Trophoblast cell (in vitro differentiated cells and primary cell): ENCODE measurements around the gene CCDC160.

Experiments used
- DNase-seq, 2 donors: peaks; one replicate each; pipeline ENCODE4 v3.0.0-alpha.2; 2016
- H2AFZ ChIP-seq: 2 replicates; pipeline ENCODE4 v1.6.1; 2013; ENCODE audit warnings: low read length, moderate library complexity, mild to moderate bottlenecking; ENCODE audit not compliant: insufficient read depth, poor library complexity
- H2AK5ac ChIP-seq: 2 replicates; pipeline ENCODE4 v1.6.1; 2013; ENCODE audit warnings: mild to moderate bottlenecking, low read length
- H2BK120ac ChIP-seq: 2 replicates; pipeline ENCODE4 v1.6.1; 2013; ENCODE audit warnings: low read length, mild to moderate bottlenecking, moderate library complexity; ENCODE audit not compliant: insufficient read depth, poor library complexity
- H2BK12ac ChIP-seq: 2 replicates; pipeline ENCODE4 v1.6.1; 2013; ENCODE audit warnings: mild to moderate bottlenecking, low read length, moderate library complexity
- H2BK5ac ChIP-seq: 2 replicates; pipeline ENCODE4 v1.6.1; 2013; ENCODE audit warnings: low read length, low read depth, moderate library complexity, mild to moderate bottlenecking; ENCODE audit not compliant: poor library complexity
- H3K14ac ChIP-seq: 2 replicates; pipeline ENCODE4 v1.6.1; 2013; ENCODE audit warnings: mild to moderate bottlenecking, low read length
- H3K18ac ChIP-seq: 2 replicates; pipeline ENCODE4 v1.6.1; 2013; ENCODE audit warnings: mild to moderate bottlenecking, low read length
- H3K23ac ChIP-seq: 2 replicates; pipeline ENCODE4 v1.6.1; 2013; ENCODE audit warnings: low read length
- H3K27ac ChIP-seq: 2 replicates; pipeline ENCODE4 v1.5.1; 2013; ENCODE audit warnings: low read depth, mild to moderate bottlenecking, inconsistent platforms, low read length, moderate library complexity
- H3K27me3 ChIP-seq: 2 replicates; pipeline ENCODE4 v1.6.1; 2013; ENCODE audit warnings: inconsistent platforms, mild to moderate bottlenecking, low read length, moderate library complexity; ENCODE audit not compliant: insufficient read depth
- H3K36me3 ChIP-seq, 2 experiments: 1 replicate in 1 of 2; 2 replicates in 1 of 2; pipeline ENCODE4 v1.6.1; 2013; ENCODE audit warnings: low read length in 2 of 2, mild to moderate bottlenecking in 2 of 2, moderate library complexity in 1 of 2; ENCODE audit not compliant: insufficient read depth in 2 of 2, control insufficient read depth in 1 of 2
- H3K4ac ChIP-seq: 2 replicates; pipeline ENCODE4 v1.6.1; 2013; ENCODE audit warnings: low read depth, mild to moderate bottlenecking, low read length, moderate library complexity
- H3K4me1 ChIP-seq, 2 experiments: 1 replicate in 1 of 2; 2 replicates in 1 of 2; pipeline ENCODE4 v1.6.1; 2013; ENCODE audit warnings: low read length in 2 of 2, mild to moderate bottlenecking in 2 of 2, moderate library complexity in 1 of 2; ENCODE audit not compliant: insufficient read depth in 2 of 2, control insufficient read depth in 1 of 2
- H3K4me2 ChIP-seq: 2 replicates; pipeline ENCODE4 v1.6.1; 2013; ENCODE audit warnings: inconsistent platforms, mild to moderate bottlenecking, low read length, moderate library complexity
- H3K4me3 ChIP-seq: 2 replicates; pipeline ENCODE4 v1.5.1; 2013; ENCODE audit warnings: mild to moderate bottlenecking, low read depth, low read length, inconsistent platforms
- H3K79me1 ChIP-seq: one replicate; pipeline ENCODE4 v1.6.1; 2013; ENCODE audit warnings: low read length
- H3K79me2 ChIP-seq: 2 replicates; pipeline ENCODE4 v1.6.1; 2013; ENCODE audit warnings: low read length, mild to moderate bottlenecking; ENCODE audit not compliant: control insufficient read depth, insufficient read depth, poor library complexity
- H3K9ac ChIP-seq: 2 replicates; pipeline ENCODE4 v1.6.1; 2013; ENCODE audit warnings: mild to moderate bottlenecking, low read length
- H3K9me3 ChIP-seq: 2 replicates; pipeline ENCODE4 v1.6.1; 2013; ENCODE audit warnings: low read depth, mild to moderate bottlenecking, control low read depth, inconsistent platforms, low read length; ENCODE audit not compliant: insufficient read depth
- H4K12ac ChIP-seq: 2 replicates; pipeline ENCODE4 v1.6.1; 2013; ENCODE audit warnings: low read depth, mild to moderate bottlenecking, low read length, moderate library complexity
- H4K8ac ChIP-seq: 2 replicates; pipeline ENCODE4 v1.6.1; 2013; ENCODE audit warnings: low read depth, mild to moderate bottlenecking, low read length, moderate library complexity
- H4K91ac ChIP-seq: one replicate; pipeline ENCODE4 v1.6.1; 2013; ENCODE audit warnings: low read depth, mild to moderate bottlenecking, low read length, moderate library complexity
- WGBS: extraction: QIAGEN DNeasy Blood & Tissue Kit; methylation state at CpG from one replicate; pipeline ENCODE4 v1.1.7; 2013; ENCODE audit warnings: missing lambda C conversion rate; ENCODE audit not compliant: insufficient read length, insufficient coverage; ENCODE audit errors: extremely low coverage; 5-methylcytosine and 5-hydroxymethylcytosine counted together

CCDC160 gene

GRCh38 chrX:134239016-134239415 is 2.0 kb downstream of the CCDC160 start:
- Histone ChIP-seq H3K27me3 (no peaks in the 10 kb centered on the region), H3K9me3 (no peaks in the 10 kb centered on the region), H3K36me3 (no peaks in the 10 kb centered on the region), H2AFZ (no peak overlapping the region), H3K18ac (no peak overlapping the region), H3K27ac (no peak overlapping the region), H2BK120ac (no peak overlapping the region), H4K8ac (no peak overlapping the region), H3K4me1 (peaks cover 4 to 5% of the 10 kb centered on the region in 2 experiments), H2BK5ac (no peak overlapping the region), H3K9ac (no peak overlapping the region), H2BK12ac (no peak overlapping the region), H4K12ac (no peak overlapping the region), H3K23ac (no peak overlapping the region), H4K91ac (no peak overlapping the region), H3K4ac (no peak overlapping the region), H3K14ac (no peak overlapping the region), H3K79me2 (no peaks in the 10 kb centered on the region), H2AK5ac (no peak overlapping the region), H3K4me3 (no peak overlapping the region), H3K4me2 (no peak overlapping the region), H3K79me1 (peaks cover 3% of the 10 kb centered on the region)
- no CpG with 5 or more reads among the region's 1 CpG for WGBS
- no peak for DNase-seq

- Histone ChIP-seq H2BK12ac (no peak overlapping the region), H3K36me3 (no peaks in the 10 kb centered on the region), H3K4me3 (no peak overlapping the region), H3K9ac (no peak overlapping the region), H3K4ac (no peak overlapping the region), H3K27me3 (no peaks in the 10 kb centered on the region), H2BK120ac (no peak overlapping the region), H3K27ac (no peak overlapping the region), H4K91ac (no peak overlapping the region), H4K12ac (no peak overlapping the region), H3K79me2 (no peaks in the 10 kb centered on the region), H3K9me3 (no peaks in the 10 kb centered on the region), H2AFZ (no peak overlapping the region), H3K4me1 (peaks cover 4 to 5% of the 10 kb centered on the region in 2 experiments), H3K14ac (no peak overlapping the region), H3K23ac (no peak overlapping the region), H3K18ac (no peak overlapping the region), H2AK5ac (no peak overlapping the region), H3K4me2 (no peak overlapping the region), H3K79me1 (peaks cover 3% of the 10 kb centered on the region), H2BK5ac (no peak overlapping the region), H4K8ac (no peak overlapping the region)
- WGBS, result no CpG with 5 or more reads among the region's 2 CpGs
- DNase-seq, result no peak
Measured at GRCh38 chrX:134240209-134240608, 3.2 kb downstream of the CCDC160 start.

GRCh38 chrX:134241960-134242619 is 5.1 kb downstream of the CCDC160 start:
- Histone ChIP-seq H2AK5ac (no peak overlapping the region), H3K27me3 (no peaks in the 10 kb centered on the region), H4K91ac (no peak overlapping the region), H4K8ac (no peak overlapping the region), H3K4me3 (no peak overlapping the region), H4K12ac (no peak overlapping the region), H3K18ac (no peak overlapping the region), H3K36me3 (no peaks in the 10 kb centered on the region), H3K79me1 (no peaks in the 10 kb centered on the region), H3K23ac (no peak overlapping the region), H2BK5ac (no peak overlapping the region), H3K4me2 (no peak overlapping the region), H3K4me1 (no peaks in the 10 kb centered on the region), H2BK12ac (no peak overlapping the region), H2BK120ac (no peak overlapping the region), H3K79me2 (no peaks in the 10 kb centered on the region), H2AFZ (no peak overlapping the region), H3K9me3 (no peaks in the 10 kb centered on the region), H3K9ac (no peak overlapping the region), H3K4ac (no peak overlapping the region), H3K14ac (no peak overlapping the region), H3K27ac (no peak overlapping the region)
- no peak for DNase-seq
- WGBS, result no CpG with 5 or more reads among the region's 1 CpG

DNA sequence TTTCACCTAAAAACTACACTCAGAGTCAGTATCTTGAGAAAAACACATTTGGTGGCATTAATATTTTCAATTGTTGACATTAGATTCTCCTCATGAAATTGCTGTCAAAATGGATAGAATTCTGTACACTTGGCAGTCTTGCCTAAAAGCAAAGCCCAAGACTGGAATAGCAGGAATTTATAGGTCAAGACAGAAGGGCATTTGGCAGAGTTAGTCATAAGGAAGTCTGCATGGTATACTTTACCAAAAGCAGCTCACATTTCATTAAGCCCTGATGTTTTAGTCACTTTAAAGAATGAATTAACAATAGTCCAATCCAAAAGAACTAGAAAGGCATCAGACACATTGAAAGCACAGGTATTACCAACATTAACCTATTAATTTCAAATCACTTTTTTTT is 7.1 kb downstream of the CCDC160 start:
- H2BK5ac ChIP-seq, result no peak overlapping the region
- no peak overlapping the region for H3K27ac ChIP-seq
- no peak overlapping the region for H3K9ac ChIP-seq
- DNase-seq, result no peak
- no peaks in the 10 kb centered on the region for H3K27me3 ChIP-seq
- no peak overlapping the region for H3K18ac ChIP-seq
- no peak overlapping the region for H3K4ac ChIP-seq
- H2AK5ac ChIP-seq, result no peak overlapping the region
- H3K4me1 ChIP-seq, result no peaks in the 10 kb centered on the region
- no peak overlapping the region for H4K12ac ChIP-seq
- no peak overlapping the region for H3K4me3 ChIP-seq
- H3K36me3 ChIP-seq, result no peaks in the 10 kb centered on the region
- H2BK12ac ChIP-seq, result no peak overlapping the region
- no peaks in the 10 kb centered on the region for H3K9me3 ChIP-seq
- H4K91ac ChIP-seq, result no peak overlapping the region
- no peak overlapping the region for H3K14ac ChIP-seq
- no peaks in the 10 kb centered on the region for H3K79me1 ChIP-seq
- no peak overlapping the region for H2BK120ac ChIP-seq
- no peak overlapping the region for H4K8ac ChIP-seq
- no peaks in the 10 kb centered on the region for H3K79me2 ChIP-seq
- no peak overlapping the region for H2AFZ ChIP-seq
- no peak overlapping the region for H3K23ac ChIP-seq
- no peak overlapping the region for H3K4me2 ChIP-seq
